22Rv1 (cell line): Measurements from ENCODE around the gene ELOVL5.

Experiments
- ZFX ChIP-seq: fragments of 450-650 bp; IDR thresholded peaks from 2 replicates; pipeline ENCODE4 v1.6.1; 2017; ENCODE audit warnings: antibody characterized with exemption, borderline replicate concordance
- TF ChIP-seq, protein P1 (sequence below): fragments of 450-650 bp; IDR thresholded peaks from 2 replicates; pipeline ENCODE4 v1.5.1; 2017; ENCODE audit warnings: mild to moderate bottlenecking

DNA sequence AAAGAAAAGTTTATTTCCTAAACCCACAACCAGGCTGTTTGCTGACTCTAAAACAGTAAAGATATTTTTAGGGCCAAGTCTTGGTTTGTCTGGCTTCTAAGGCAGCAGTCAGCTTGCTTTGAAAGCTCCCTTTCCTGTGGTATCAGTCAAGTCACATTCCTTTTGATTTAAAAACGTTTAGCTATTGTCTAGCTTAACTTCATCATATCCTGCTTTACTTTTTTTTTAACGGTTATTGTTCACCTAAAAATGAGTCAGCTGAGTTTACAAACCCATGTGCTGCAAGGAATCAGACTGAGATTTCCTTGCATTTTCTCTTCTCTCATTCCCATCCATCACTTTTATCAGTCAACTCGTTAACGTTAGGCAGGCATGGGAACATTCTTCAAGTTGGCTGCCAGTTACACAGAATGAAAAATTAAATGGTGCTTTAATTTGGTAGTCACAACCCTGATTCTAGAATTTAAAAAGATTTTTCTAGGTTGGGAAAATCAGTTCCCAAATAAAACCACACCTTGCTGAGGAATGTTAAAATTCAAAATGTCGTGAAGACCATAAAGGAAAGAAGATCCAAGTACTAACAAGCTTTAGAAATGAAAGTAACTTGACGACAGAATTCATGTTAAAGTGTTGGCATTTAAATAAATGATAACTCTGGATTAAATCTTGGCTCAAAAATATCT lies 45.9 kb downstream of the ELOVL5 start:
- TF ChIP-seq, protein P1, sequence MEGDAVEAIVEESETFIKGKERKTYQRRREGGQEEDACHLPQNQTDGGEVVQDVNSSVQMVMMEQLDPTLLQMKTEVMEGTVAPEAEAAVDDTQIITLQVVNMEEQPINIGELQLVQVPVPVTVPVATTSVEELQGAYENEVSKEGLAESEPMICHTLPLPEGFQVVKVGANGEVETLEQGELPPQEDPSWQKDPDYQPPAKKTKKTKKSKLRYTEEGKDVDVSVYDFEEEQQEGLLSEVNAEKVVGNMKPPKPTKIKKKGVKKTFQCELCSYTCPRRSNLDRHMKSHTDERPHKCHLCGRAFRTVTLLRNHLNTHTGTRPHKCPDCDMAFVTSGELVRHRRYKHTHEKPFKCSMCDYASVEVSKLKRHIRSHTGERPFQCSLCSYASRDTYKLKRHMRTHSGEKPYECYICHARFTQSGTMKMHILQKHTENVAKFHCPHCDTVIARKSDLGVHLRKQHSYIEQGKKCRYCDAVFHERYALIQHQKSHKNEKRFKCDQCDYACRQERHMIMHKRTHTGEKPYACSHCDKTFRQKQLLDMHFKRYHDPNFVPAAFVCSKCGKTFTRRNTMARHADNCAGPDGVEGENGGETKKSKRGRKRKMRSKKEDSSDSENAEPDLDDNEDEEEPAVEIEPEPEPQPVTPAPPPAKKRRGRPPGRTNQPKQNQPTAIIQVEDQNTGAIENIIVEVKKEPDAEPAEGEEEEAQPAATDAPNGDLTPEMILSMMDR = no peak
- TF ChIP-seq ZFX = no peak
